ENCODE results near the gene IGF2.

DNA sequence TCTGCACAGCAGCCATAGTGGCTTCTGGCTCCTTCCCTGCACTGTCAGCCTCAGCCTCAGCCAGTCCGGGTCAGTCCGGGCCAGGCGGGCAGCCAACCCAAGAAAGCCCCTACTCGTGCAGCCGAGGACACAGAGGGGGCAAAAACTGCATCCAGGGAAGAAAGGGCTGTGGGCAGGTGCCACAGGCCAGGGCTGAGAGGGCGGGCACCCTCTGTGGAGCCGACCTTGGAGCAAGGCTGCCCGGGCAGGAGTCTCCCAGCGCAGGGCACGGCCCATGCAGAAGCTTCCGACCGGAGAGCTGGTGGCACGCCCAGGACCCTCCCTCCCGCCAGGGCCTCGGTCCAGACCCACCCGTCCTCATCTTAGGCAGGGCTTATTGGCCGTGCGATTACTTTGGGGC is 42.9 kb upstream of the IGF2 start:
- no peak for TF ChIP-seq POLR2AphosphoS5 (IDR thresholded peaks at IDR 0.05; ENCODE audit: insufficient read depth in 1 of 2, low read depth in 1 of 2)
- TF ChIP-seq POLR2A (IDR thresholded peaks at IDR 0.05): no peak

All from vagina (tissue), 2 donors.